ENCODE results near the gene SREBF2.

SREBF2 gene

DNA sequence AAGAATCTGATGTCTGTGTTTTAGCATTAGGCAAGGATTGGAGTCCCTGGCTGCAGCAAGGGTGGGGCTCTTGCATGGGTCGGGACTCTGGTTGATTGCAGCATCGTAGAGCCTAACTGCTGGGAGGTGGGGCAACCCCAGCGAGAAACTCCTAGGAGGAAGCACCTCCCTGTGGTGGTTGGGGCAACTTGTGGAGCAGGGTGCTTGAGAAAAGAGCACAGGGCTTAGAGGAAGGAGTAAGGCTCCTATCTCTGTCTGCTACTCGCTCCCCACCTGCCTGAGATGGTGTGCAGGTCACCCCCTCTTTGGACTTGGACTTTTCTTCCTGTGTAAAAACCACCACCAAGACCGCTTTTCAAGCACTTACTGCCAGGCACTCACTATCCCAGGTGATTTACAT, 15.6 kb downstream of the SREBF2 start:
- H3K4me3 ChIP-seq (ENCODE audit: low read length) = no peak overlapping the region
- DNase-seq (ENCODE audit: low read depth) = no peak
- TF ChIP-seq, protein P1, sequence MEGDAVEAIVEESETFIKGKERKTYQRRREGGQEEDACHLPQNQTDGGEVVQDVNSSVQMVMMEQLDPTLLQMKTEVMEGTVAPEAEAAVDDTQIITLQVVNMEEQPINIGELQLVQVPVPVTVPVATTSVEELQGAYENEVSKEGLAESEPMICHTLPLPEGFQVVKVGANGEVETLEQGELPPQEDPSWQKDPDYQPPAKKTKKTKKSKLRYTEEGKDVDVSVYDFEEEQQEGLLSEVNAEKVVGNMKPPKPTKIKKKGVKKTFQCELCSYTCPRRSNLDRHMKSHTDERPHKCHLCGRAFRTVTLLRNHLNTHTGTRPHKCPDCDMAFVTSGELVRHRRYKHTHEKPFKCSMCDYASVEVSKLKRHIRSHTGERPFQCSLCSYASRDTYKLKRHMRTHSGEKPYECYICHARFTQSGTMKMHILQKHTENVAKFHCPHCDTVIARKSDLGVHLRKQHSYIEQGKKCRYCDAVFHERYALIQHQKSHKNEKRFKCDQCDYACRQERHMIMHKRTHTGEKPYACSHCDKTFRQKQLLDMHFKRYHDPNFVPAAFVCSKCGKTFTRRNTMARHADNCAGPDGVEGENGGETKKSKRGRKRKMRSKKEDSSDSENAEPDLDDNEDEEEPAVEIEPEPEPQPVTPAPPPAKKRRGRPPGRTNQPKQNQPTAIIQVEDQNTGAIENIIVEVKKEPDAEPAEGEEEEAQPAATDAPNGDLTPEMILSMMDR (conservative IDR thresholded peaks at IDR 0.05; ENCODE audit: low read depth, low read length) = no peak

DNA sequence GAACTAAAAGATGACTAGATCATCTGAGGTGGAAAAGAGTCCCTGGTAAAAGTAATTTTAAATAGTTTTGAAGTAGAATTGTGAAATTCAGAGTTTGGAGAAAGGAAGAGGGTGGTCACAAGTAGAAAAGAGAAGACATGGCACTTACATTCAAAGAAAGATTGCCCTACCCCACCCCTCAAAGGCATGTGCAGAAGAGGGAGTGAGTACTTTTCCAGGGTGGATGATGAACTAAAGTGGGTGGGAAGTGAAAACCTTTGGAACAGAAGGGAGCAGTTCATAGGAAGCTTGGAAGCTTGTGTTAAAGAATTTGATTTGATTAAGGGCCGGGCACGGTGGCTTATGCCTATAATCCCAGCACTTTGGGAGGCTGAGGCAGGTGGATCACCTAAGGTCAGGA, 23.6 kb downstream of the SREBF2 start:
- TF ChIP-seq, protein P1 (conservative IDR thresholded peaks at IDR 0.05; ENCODE audit: low read depth, low read length) = no peak
- H3K4me3 ChIP-seq (ENCODE audit: low read length) = no peak overlapping the region
- no peak for DNase-seq (ENCODE audit: low read depth)

DNA sequence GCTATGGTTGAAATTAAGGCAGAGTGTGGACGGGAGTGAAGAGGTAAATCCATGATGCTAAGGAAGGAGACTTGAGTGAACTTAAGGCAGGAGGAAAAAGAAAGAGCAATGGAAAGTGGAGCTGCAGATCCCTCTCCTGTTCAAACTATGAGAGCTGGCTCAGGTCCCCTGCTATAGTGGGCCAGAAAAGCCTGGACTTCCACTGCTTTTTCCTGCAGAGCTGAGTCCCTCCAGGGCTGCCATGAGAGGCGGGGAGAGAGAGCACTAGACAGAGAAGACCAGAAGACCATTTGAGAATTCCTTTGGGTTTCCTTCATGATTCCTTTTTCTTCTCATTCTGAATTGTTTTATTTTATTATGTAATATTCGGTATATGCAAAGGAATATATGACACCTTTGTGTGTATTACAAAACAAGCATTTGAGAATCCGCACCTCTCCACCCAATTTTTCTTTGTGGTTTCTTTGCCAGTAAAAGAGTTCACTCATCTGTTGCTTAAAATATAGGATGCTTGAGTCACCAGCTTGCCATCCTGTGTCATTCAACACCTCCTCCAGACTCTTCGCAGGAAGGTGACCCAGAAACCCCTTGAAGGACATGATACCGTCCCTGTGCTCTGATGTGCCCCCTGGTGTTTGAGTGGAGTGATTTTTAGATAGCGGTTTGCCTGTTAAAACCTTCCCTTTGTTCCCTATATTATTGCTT, 24.4 kb downstream of the SREBF2 start:
- no peak overlapping the region for H3K4me3 ChIP-seq (ENCODE audit: low read length)
- DNase-seq (ENCODE audit: low read depth) = no peak
- TF ChIP-seq, protein P1 (conservative IDR thresholded peaks at IDR 0.05; ENCODE audit: low read depth, low read length) = peak; percentile 70

DNA sequence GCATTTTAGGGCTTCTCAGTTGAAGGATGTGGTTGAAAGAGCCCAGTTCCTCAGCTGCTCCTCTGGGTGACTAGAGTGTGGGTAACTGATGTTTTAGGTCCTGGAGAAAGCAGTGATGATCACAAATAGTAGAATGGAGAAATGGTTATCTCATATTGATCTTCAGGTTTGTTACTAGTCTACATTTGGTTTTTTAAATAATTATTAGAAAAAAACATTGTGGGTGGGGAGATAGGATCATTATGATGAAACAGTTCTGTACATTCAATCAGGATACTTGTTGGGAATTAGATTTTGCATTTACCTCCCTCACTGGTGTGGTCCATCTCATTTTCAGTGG, 24.9 kb downstream of the SREBF2 start:
- DNase-seq (ENCODE audit: low read depth) = no peak
- no peak overlapping the region for H3K4me3 ChIP-seq (ENCODE audit: low read length)
- TF ChIP-seq, protein P1 (conservative IDR thresholded peaks at IDR 0.05; ENCODE audit: low read depth, low read length) = no peak

DNA sequence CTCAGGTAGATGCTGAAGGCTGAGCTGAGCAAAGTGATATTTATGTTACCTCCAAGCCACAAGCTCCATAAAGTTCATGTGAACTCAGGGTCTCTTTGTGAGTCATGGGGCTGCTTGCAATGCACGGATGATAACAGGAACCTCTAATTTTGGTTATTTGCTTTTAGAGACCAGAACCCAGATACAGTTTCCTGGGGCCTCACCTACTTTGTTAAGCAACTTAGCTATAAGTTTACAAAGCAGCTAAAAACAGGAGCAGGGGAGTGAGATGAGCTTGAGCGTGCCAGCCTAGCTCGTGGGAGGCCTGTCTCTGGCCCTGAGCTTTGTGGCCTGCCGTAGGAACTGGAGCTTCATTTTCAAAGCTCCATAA, 29.2 kb downstream of the SREBF2 start:
- TF ChIP-seq, protein P1 (conservative IDR thresholded peaks at IDR 0.05; ENCODE audit: low read depth, low read length) = no peak
- DNase-seq (ENCODE audit: low read depth) = no peak
- no peak overlapping the region for H3K4me3 ChIP-seq (ENCODE audit: low read length)

DNA sequence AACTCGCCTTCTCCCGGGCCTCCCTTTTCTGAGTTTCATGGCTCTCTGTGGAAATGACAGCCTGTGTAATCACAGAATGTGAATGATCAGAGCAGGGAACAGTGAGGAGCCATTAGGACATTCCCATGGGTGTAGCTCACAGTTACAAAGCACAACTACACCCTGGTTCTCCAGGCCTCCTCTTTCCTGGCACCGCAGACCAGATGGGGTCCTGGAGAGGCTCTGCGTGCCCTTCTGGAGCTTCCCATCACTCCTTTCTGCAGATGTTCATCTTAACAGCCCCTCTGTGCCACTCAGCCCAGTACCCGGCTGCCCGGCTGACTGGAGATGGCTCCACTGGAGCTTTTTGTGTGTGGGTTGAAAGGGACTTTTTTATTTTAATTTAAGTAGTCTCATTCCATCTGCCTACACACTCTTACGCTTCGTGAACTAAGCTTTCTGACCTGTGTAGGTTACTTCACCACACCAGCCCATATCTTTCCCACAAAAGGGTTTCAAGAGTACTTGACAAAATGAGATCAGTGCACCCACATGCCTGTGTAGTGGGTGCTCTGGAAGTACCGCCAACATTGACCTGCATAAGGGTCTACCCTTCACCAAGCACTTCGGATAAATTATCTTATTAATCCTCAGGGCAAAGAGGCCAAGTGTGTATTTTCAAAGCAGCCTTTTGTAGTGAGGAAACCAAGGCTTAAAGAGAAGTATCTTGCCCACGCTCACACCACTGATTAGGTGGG, 29.8 kb downstream of the SREBF2 start:
- TF ChIP-seq, protein P1 (conservative IDR thresholded peaks at IDR 0.05; ENCODE audit: low read depth, low read length) = no peak
- H3K4me3 ChIP-seq (ENCODE audit: low read length) = no peak overlapping the region
- DNase-seq (ENCODE audit: low read depth) = no peak

DNA sequence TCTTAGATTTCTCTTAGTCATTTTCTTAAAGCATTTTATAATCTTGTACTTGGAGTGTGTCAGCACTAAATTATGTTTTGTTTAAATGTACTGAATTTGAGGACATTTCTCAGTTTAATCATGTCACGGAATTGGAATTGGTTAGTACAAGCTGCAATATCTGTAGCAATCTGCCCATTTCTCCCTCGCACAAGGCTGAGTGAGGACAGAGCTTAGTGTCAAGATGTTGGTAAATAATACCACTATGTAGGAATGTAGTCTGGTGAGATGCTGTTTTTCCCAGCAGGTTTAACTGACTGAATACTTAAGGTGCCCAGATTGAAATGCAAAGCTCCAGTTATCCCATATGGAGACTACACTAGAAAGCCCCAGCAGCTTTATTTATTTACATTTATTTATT, 30.6 kb downstream of the SREBF2 start:
- H3K4me3 ChIP-seq (ENCODE audit: low read length) = no peak overlapping the region
- TF ChIP-seq, protein P1 (conservative IDR thresholded peaks at IDR 0.05; ENCODE audit: low read depth, low read length) = no peak
- no peak for DNase-seq (ENCODE audit: low read depth)
